Fibroblast of villous mesenchyme (primary cell): Measurements from ENCODE around the gene PARD3. TPM values are rescaled to one million over a fixed set of nuclear protein-coding genes. Genes with fewer than 3 reads are reported as not detected.
"Not testable (repeated sequence)": the region's sequence is repeated elsewhere in the genome, so short reads cannot be mapped to it uniquely, and the experiment has no call there.

Experiments used
- DNase-seq: peaks from one replicate; pipeline ENCODE4 v3.0.0-alpha.2; 2010; ENCODE audit warnings: low read depth
- H3K4me3 ChIP-seq: 2 replicates; pipeline ENCODE4 v1.5.1; 2011; ENCODE audit warnings: low read depth, mild to moderate bottlenecking, low read length
- CTCF ChIP-seq: IDR thresholded peaks from 2 replicates; pipeline ENCODE4 v1.5.1; 2012; ENCODE audit warnings: low read depth, mild to moderate bottlenecking, low read length; ENCODE audit not compliant: insufficient read depth
- total RNA-seq: library from RNA; depleted of rRNA; stranded (reverse); fragments of >200 nt; gene quantifications from 2 replicates; pipeline ENCODE4 v1.2.3, GENCODE V29; 2012

The PARD3 gene
- total RNA-seq, 1 donor, result 44.0 TPM

GRCh38 chr10:34758447-34758996, 56.6 kb downstream of the PARD3 start:
- H3K4me3 ChIP-seq, result no peak overlapping the region
- peak; percentile 72 for DNase-seq
- no peak for TF ChIP-seq CTCF

- TF ChIP-seq CTCF, result no peak
- no peak overlapping the region for H3K4me3 ChIP-seq
- no peak for DNase-seq
Measured at GRCh38 chr10:34757933-34758332, 57.2 kb downstream of the PARD3 start.

GRCh38 chr10:34757181-34757580, 57.9 kb downstream of the PARD3 start:
- DNase-seq, H3K4me3 ChIP-seq: not testable (repeated sequence)

- H3K4me3 ChIP-seq, result no peak overlapping the region
- no peak for TF ChIP-seq CTCF
- DNase-seq, result no peak
Measured at GRCh38 chr10:34756584-34756983, 58.5 kb downstream of the PARD3 start.

- TF ChIP-seq CTCF, result no peak
- H3K4me3 ChIP-seq, result no peak overlapping the region
- DNase-seq, result no peak
Measured at GRCh38 chr10:34753014-34753757, 61.9 kb downstream of the PARD3 start.

GRCh38 chr10:34751272-34751671, 63.8 kb downstream of the PARD3 start:
- H3K4me3 ChIP-seq, result no peak overlapping the region
- no peak for TF ChIP-seq CTCF
- no peak for DNase-seq

GRCh38 chr10:34750795-34751194, 64.3 kb downstream of the PARD3 start:
- DNase-seq, H3K4me3 ChIP-seq: not testable (repeated sequence)

- H3K4me3 ChIP-seq, result no peak overlapping the region
- no peak for TF ChIP-seq CTCF
- no peak for DNase-seq
Measured at GRCh38 chr10:34748767-34749166, 66.3 kb downstream of the PARD3 start.
